Measurements from ENCODE around the gene MACF1. TPM values are rescaled to one million over a fixed set of nuclear protein-coding genes. Genes with fewer than 3 reads are reported as not detected.
A peak's percentile ranks its signal among the peaks of the same experiment; 100 is the strongest.
"Not testable (repeated sequence)": the region's sequence is repeated elsewhere in the genome, so short reads cannot be mapped to it uniquely, and the experiment has no call there.

The MACF1 gene
- total and polyA plus RNA-seq, 2 experiments from 2014 or later: 80.4 to 261 TPM

- peak; percentile 17 for TF ChIP-seq CTCF (IDR thresholded peaks at IDR 0.05; ENCODE audit: low read depth, low read length)
- peaks cover 42% of the 10 kb centered on the region for H3K4me1 ChIP-seq (ENCODE audit: low read depth)
- no peaks in the 10 kb centered on the region for H3K9me3 ChIP-seq (ENCODE audit: low read depth)
- no peaks in the 10 kb centered on the region for H3K36me3 ChIP-seq
- H3K4me3 ChIP-seq: no peak overlapping the region
- no peak for DNase-seq (ENCODE audit: low read depth in 1 of 2, low spot score in 1 of 2)
- H3K27me3 ChIP-seq: no peaks in the 10 kb centered on the region
- no peak overlapping the region for H3K27ac ChIP-seq
Measured at GRCh38 chr1:39160703-39161102, 43.8 kb upstream of the MACF1 start.

- H3K27me3 ChIP-seq; H3K36me3 ChIP-seq; DNase-seq (ENCODE audit: low read depth in 1 of 2, low spot score in 1 of 2); H3K27ac ChIP-seq; H3K4me3 ChIP-seq; H3K9me3 ChIP-seq (ENCODE audit: low read depth): not testable (repeated sequence)
- H3K4me1 ChIP-seq (ENCODE audit: low read depth): peaks cover 47% of the 10 kb centered on the region
Measured at GRCh38 chr1:39161811-39162210, 42.7 kb upstream of the MACF1 start.

- Histone ChIP-seq H3K27ac (peak overlapping the region; percentile 43), H3K9me3 (ENCODE audit: low read depth) (no peaks in the 10 kb centered on the region), H3K4me1 (ENCODE audit: low read depth) (peaks cover 48% of the 10 kb centered on the region), H3K36me3 (no peaks in the 10 kb centered on the region), H3K27me3 (no peaks in the 10 kb centered on the region), H3K4me3 (no peak overlapping the region)
- TF ChIP-seq CTCF (IDR thresholded peaks at IDR 0.05; ENCODE audit: low read depth, low read length): no peak
- DNase-seq (ENCODE audit: low read depth in 1 of 2, low spot score in 1 of 2): no peak
Measured at GRCh38 chr1:39163469-39163868, 41.0 kb upstream of the MACF1 start.

GRCh38 chr1:39164256-39164655, 40.2 kb upstream of the MACF1 start:
- TF ChIP-seq CTCF (IDR thresholded peaks at IDR 0.05; ENCODE audit: low read depth, low read length): no peak
- no peaks in the 10 kb centered on the region for H3K27me3 ChIP-seq
- no peaks in the 10 kb centered on the region for H3K36me3 ChIP-seq
- H3K4me1 ChIP-seq (ENCODE audit: low read depth): peaks cover 46% of the 10 kb centered on the region
- H3K4me3 ChIP-seq: no peak overlapping the region
- DNase-seq (ENCODE audit: low read depth in 1 of 2, low spot score in 1 of 2): no peak
- peak overlapping the region; percentile 95 for H3K27ac ChIP-seq
- H3K9me3 ChIP-seq (ENCODE audit: low read depth): no peaks in the 10 kb centered on the region

GRCh38 chr1:39165049-39165448, 39.4 kb upstream of the MACF1 start:
- H3K36me3 ChIP-seq: no peaks in the 10 kb centered on the region
- peaks cover 46% of the 10 kb centered on the region for H3K4me1 ChIP-seq (ENCODE audit: low read depth)
- H3K27me3 ChIP-seq: no peaks in the 10 kb centered on the region
- TF ChIP-seq CTCF (IDR thresholded peaks at IDR 0.05; ENCODE audit: low read depth, low read length): no peak
- peak; percentile 57 to 78 for DNase-seq (ENCODE audit: low read depth in 1 of 2, low spot score in 1 of 2)
- no peaks in the 10 kb centered on the region for H3K9me3 ChIP-seq (ENCODE audit: low read depth)
- no peak overlapping the region for H3K4me3 ChIP-seq
- peak overlapping the region; percentile 95 for H3K27ac ChIP-seq

- no peak for TF ChIP-seq CTCF (IDR thresholded peaks at IDR 0.05; ENCODE audit: low read depth, low read length)
- no peak for DNase-seq (ENCODE audit: low read depth in 1 of 2, low spot score in 1 of 2)
- Histone ChIP-seq H3K9me3 (ENCODE audit: low read depth) (no peaks in the 10 kb centered on the region), H3K27me3 (no peaks in the 10 kb centered on the region), H3K4me3 (no peak overlapping the region), H3K4me1 (ENCODE audit: low read depth) (peaks cover 51% of the 10 kb centered on the region), H3K27ac (peak overlapping the region; percentile 95), H3K36me3 (no peaks in the 10 kb centered on the region)
Measured at GRCh38 chr1:39165488-39165887, 39.0 kb upstream of the MACF1 start.

All from cardiac muscle cell (in vitro differentiated cells and primary cell).